ENCODE results near the gene CNPY2. TPM values are rescaled to one million over a fixed set of nuclear protein-coding genes. Genes with fewer than 3 reads are reported as not detected.

The CNPY2 gene
- polyA plus RNA-seq, 2 of the 4 experiments (the other 2 are of a cell fraction), result 158 to 218 TPM

DNA sequence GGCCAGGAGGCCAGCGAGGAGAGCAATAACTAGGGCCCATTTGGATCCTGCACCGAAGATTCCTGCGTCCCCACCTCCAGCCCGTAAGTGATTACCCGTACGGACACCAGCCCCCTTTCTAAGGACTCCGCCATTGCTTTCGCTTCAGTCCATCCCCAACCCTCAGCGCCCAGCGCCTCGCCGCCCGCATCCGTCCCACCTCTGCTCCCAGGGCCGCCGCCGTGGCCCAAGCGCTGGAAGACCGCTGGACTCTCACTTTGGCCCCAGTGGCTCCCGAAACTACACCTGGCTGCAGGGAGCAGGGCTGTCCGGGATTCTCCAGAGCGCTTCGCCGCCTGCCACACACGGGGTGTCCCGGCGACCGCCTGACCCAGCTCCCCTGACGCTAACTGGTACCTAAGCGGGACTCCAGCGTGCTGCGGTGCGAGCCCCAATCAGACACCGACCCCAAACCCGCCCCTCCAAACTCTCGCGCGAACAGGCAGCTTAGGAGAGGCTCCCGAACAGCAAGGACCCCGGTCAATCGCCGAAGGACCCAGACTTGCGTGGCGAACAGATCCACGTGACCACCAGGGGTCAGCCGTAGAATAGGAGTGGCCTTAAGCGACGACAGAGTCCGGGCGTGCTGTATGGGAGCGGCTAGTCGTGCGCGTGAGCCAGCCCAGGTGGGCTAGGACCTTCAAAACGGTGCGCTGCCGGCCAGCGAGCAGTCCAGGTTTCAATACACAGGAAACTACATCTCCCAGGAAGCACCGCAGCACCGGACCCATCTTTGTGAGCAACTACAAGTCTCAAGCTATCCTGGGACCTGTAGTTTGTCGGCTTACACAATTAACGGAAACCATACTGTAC, at the start of gene CNPY2 (continued):
- no peak for TF ChIP-seq FOSL2 (IDR thresholded peaks at IDR 0.05)
- no peak for TF ChIP-seq FOSL2 (CRISPR knock-in tag; IDR thresholded peaks at IDR 0.05)
- 0 out of 4 replicates have a peak, but pooled peaks of 1 of the 2 experiments have one; percentile 40 for TF ChIP-seq CEBPB (IDR thresholded peaks at IDR 0.05)
- TF ChIP-seq SREBF2 (IDR thresholded peaks at IDR 0.05), result no peak
- TF ChIP-seq TFCP2L1 (CRISPR knock-in tag; IDR thresholded peaks at IDR 0.05), result no peak
- peak; percentile 66; the same call in 1 of the 2 replicates for TF ChIP-seq E2F6 (IDR thresholded peaks at IDR 0.05; ENCODE audit: borderline replicate concordance, low read depth)
- no peak for TF ChIP-seq BHLHE40 (IDR thresholded peaks at IDR 0.05; ENCODE audit: low read depth, low read length)
- TF ChIP-seq KDM1A (IDR thresholded peaks at IDR 0.05; ENCODE audit: low read depth), result no peak
- TF ChIP-seq FOSB (CRISPR knock-in tag; IDR thresholded peaks at IDR 0.05), result no peak
- 0 out of 2 replicates have a peak, but pooled peaks have one; percentile 34 for TF ChIP-seq GATA3 (IDR thresholded peaks at IDR 0.05; ENCODE audit: borderline replicate concordance)
- TF ChIP-seq ESRRA (IDR thresholded peaks at IDR 0.05; ENCODE audit: borderline replicate concordance, low read length), result no peak
- TF ChIP-seq CHD4 (IDR thresholded peaks at IDR 0.05; ENCODE audit: borderline replicate concordance), result no peak
- TF ChIP-seq USF2 (IDR thresholded peaks at IDR 0.05), result peak; percentile 91
- TF ChIP-seq, protein P1, sequence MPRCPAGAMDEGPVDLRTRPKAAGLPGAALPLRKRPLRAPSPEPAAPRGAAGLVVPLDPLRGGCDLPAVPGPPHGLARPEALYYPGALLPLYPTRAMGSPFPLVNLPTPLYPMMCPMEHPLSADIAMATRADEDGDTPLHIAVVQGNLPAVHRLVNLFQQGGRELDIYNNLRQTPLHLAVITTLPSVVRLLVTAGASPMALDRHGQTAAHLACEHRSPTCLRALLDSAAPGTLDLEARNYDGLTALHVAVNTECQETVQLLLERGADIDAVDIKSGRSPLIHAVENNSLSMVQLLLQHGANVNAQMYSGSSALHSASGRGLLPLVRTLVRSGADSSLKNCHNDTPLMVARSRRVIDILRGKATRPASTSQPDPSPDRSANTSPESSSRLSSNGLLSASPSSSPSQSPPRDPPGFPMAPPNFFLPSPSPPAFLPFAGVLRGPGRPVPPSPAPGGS (IDR thresholded peaks at IDR 0.05), result peak; percentile 36; the same call in 1 of the 3 replicates
- TF ChIP-seq RNF2 (IDR thresholded peaks at IDR 0.05; ENCODE audit: borderline replicate concordance, low read depth), result no peak
- no peak for TF ChIP-seq EHMT2 (IDR thresholded peaks at IDR 0.05; ENCODE audit: low read depth)
- no peak for TF ChIP-seq RFX5 (IDR thresholded peaks at IDR 0.05)
- no peak; the same call in 2 of the 3 replicates for TF ChIP-seq SMC3 (IDR thresholded peaks at IDR 0.05)
- TF ChIP-seq CBX8 (IDR thresholded peaks at IDR 0.05), result no peak
- TF ChIP-seq ZC3H11A (IDR thresholded peaks at IDR 0.05), result no peak
- TF ChIP-seq, protein P2, sequence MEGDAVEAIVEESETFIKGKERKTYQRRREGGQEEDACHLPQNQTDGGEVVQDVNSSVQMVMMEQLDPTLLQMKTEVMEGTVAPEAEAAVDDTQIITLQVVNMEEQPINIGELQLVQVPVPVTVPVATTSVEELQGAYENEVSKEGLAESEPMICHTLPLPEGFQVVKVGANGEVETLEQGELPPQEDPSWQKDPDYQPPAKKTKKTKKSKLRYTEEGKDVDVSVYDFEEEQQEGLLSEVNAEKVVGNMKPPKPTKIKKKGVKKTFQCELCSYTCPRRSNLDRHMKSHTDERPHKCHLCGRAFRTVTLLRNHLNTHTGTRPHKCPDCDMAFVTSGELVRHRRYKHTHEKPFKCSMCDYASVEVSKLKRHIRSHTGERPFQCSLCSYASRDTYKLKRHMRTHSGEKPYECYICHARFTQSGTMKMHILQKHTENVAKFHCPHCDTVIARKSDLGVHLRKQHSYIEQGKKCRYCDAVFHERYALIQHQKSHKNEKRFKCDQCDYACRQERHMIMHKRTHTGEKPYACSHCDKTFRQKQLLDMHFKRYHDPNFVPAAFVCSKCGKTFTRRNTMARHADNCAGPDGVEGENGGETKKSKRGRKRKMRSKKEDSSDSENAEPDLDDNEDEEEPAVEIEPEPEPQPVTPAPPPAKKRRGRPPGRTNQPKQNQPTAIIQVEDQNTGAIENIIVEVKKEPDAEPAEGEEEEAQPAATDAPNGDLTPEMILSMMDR (IDR thresholded peaks at IDR 0.05), result no peak
- no peak for TF ChIP-seq HOXA7 (CRISPR knock-in tag; IDR thresholded peaks at IDR 0.05)
- peak; percentile 30 to 54; a peak in 2 of 5 replicates for TF ChIP-seq RAD21 (conservative IDR thresholded peaks at IDR 0.05 in 1 of 2, IDR thresholded peaks at IDR 0.05 in 1 of 2)
- TF ChIP-seq JUN (IDR thresholded peaks at IDR 0.05), result peak; percentile 74 to 84; a peak in 4 of 5 replicates
- peak; percentile 63; the same call in 1 of the 2 replicates for TF ChIP-seq PHF8 (IDR thresholded peaks at IDR 0.05; ENCODE audit: borderline replicate concordance, low read depth)
- no peak for TF ChIP-seq ZFP36 (IDR thresholded peaks at IDR 0.05; ENCODE audit: borderline replicate concordance, partially characterized antibody)

All from A549 (cell line).